K562 (cell line): ENCODE data around the gene RET.

Experiments used
- BHLHE40 ChIP-seq: IDR thresholded peaks from 2 replicates; pipeline ENCODE4 v1.6.1; 2011; ENCODE audit warnings: low read length, improper control_type of control experiment
- EGR1 ChIP-seq: fragments of 450-650 bp; conservative IDR thresholded peaks from 2 replicates; pipeline ENCODE4 v1.6.1; 2017; ENCODE audit warnings: mild to moderate bottlenecking
- IRF2 ChIP-seq: sonication (generic); formaldehyde crosslinking; IDR thresholded peaks from 2 replicates; pipeline ENCODE4 v1.8.1; 2022; ENCODE audit warnings: mild to moderate bottlenecking, missing genetic modification reagents
- KLF13 ChIP-seq: fragments of 450-650 bp; IDR thresholded peaks from 2 replicates; pipeline ENCODE4 v1.6.1; 2016; ENCODE audit warnings: missing genetic modification characterization, low read depth, mild to moderate bottlenecking, missing compliant biosample characterization, moderate library complexity, borderline replicate concordance
- L3MBTL2 ChIP-seq: fragments of 450-650 bp; IDR thresholded peaks from 2 replicates; pipeline ENCODE4 v1.6.1; 2016; ENCODE audit warnings: mild to moderate bottlenecking, moderate library complexity
- POLR2A ChIP-seq: fragments of 450-650 bp; conservative IDR thresholded peaks from 2 replicates; pipeline ENCODE4 v1.6.1; 2016
- POLR2AphosphoS5 ChIP-seq: IDR thresholded peaks from 2 replicates; pipeline ENCODE4 v1.6.1; 2011; ENCODE audit warnings: mild to moderate bottlenecking, low read depth, low read length, moderate library complexity; ENCODE audit not compliant: control insufficient read depth, insufficient read depth
- RBM39 ChIP-seq: fragments of 200-400 bp; formaldehyde crosslinking; optimal IDR thresholded peaks from 2 replicates; pipeline ENCODE3; 2018; ENCODE audit warnings: low read depth, low read length
- SAFB2 ChIP-seq: fragments of 200-400 bp; formaldehyde crosslinking; IDR thresholded peaks from 2 replicates; pipeline ENCODE4 v1.6.1; 2018; ENCODE audit warnings: borderline replicate concordance, low read length, low read depth, moderate library complexity; ENCODE audit not compliant: severe bottlenecking
- SAP30 ChIP-seq: fragments of 200-600 bp; sonication (generic); IDR thresholded peaks from 2 replicates; pipeline ENCODE4 v1.6.1; 2012; ENCODE audit warnings: borderline replicate concordance, low read depth, mild to moderate bottlenecking, moderate library complexity, low read length, control low read depth, inconsistent platforms; ENCODE audit not compliant: insufficient read depth, poor library complexity, severe bottlenecking
- ZFX ChIP-seq: sonication (generic); formaldehyde crosslinking; IDR thresholded peaks from 2 replicates; pipeline ENCODE4 v1.8.0; 2022; ENCODE audit warnings: mild to moderate bottlenecking, missing genetic modification reagents, moderate library complexity
- ZNF766 ChIP-seq: fragments of 200-800 bp; sonication (Bioruptor generic); conservative IDR thresholded peaks from 2 replicates; pipeline ENCODE4 v1.6.1; 2016; ENCODE audit warnings: missing genetic modification characterization, missing compliant biosample characterization
- TF ChIP-seq, protein P1 (sequence below): IDR thresholded peaks from 2 replicates; pipeline ENCODE4 v1.6.1; 2011; ENCODE audit not compliant: insufficient read length; ENCODE audit errors: extremely low read depth

DNA sequence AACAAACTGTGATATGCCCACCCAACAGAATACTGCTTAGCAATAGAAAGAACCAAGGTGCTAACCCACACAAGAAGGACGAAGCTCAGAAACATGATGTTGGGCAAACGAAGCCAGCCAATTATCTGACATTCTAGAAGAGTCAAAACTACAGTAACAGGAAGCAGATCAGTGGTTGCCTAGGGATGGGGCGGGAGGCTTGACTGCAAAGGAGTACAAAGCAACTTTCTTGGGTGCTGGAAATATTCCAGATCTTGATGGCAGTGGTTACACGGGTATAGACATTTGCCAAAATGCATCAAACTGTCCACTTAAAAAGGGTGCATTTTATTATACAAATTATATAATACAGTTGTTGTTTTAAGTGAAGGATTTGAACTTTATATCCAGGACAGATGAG is 41.1 kb upstream of the RET start:
- TF ChIP-seq SAP30: no peak
- TF ChIP-seq BHLHE40: no peak
- TF ChIP-seq, protein P1, sequence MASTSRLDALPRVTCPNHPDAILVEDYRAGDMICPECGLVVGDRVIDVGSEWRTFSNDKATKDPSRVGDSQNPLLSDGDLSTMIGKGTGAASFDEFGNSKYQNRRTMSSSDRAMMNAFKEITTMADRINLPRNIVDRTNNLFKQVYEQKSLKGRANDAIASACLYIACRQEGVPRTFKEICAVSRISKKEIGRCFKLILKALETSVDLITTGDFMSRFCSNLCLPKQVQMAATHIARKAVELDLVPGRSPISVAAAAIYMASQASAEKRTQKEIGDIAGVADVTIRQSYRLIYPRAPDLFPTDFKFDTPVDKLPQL: no peak
- TF ChIP-seq L3MBTL2: no peak
- TF ChIP-seq ZNF766 (CRISPR knock-in tag): no peak
- no peak for TF ChIP-seq EGR1
- TF ChIP-seq POLR2A: no peak
- no peak for TF ChIP-seq ZFX
- no peak for TF ChIP-seq IRF2 (CRISPR knock-in tag)
- TF ChIP-seq KLF13: no peak
- no peak for TF ChIP-seq POLR2AphosphoS5
- TF ChIP-seq SAFB2: no peak
- no peak for TF ChIP-seq RBM39
